ENCODE measurements around the gene SMG9.

SMG9 gene

DNA sequence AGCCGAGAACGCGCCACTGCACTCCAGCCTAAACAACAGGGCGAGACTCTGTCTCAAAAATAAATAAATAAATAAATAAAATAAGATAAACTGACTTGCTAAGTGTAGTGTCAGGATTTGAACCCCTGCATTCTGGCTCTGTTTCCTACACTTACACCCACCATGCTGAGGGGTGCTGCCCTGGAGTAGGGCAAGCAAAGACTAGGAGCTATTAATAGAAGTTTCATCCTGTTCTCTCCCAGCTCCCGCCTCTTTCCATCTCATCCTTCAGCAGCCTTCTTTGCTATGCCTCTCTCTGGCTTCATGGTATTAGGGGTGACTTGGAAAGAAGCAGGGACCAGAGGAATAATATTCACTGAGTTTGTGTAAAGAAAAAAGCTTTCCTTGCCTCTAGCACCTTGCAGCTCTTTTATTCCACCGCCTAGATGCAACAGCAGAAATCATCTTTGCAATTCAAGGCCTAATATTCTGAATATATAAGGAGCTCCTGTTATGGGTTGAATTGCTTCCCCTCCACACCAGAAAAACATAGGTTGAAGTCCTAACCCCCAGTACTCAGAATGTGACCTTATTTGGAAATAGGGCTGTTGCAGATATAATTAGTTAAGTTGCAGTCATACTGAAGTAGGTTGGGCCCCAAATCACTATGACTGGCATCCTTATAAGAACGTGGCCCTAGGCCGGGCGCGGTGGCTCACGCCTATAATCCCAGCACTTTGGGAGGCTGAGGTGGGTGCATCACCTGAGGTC is 76.1 kb downstream of the SMG9 start:
- TF ChIP-seq, protein P1, sequence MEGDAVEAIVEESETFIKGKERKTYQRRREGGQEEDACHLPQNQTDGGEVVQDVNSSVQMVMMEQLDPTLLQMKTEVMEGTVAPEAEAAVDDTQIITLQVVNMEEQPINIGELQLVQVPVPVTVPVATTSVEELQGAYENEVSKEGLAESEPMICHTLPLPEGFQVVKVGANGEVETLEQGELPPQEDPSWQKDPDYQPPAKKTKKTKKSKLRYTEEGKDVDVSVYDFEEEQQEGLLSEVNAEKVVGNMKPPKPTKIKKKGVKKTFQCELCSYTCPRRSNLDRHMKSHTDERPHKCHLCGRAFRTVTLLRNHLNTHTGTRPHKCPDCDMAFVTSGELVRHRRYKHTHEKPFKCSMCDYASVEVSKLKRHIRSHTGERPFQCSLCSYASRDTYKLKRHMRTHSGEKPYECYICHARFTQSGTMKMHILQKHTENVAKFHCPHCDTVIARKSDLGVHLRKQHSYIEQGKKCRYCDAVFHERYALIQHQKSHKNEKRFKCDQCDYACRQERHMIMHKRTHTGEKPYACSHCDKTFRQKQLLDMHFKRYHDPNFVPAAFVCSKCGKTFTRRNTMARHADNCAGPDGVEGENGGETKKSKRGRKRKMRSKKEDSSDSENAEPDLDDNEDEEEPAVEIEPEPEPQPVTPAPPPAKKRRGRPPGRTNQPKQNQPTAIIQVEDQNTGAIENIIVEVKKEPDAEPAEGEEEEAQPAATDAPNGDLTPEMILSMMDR (IDR thresholded peaks at IDR 0.05; ENCODE audit: low read length) = no peak
- TF ChIP-seq EZH2 (optimal IDR thresholded peaks at IDR 0.05; ENCODE audit: low read depth, low read length) (no peak), EZH2phosphoT487 (IDR thresholded peaks at IDR 0.05; ENCODE audit: low read length) (no peak)
- Histone ChIP-seq H3K4me2 (ENCODE audit: low read depth, low read length) (no peak overlapping the region), H3K4me3 (ENCODE audit: low read length) (no peak overlapping the region), H3K9me2 (replicated peaks; ENCODE audit: insufficient read depth, low read length) (no peaks in the 10 kb centered on the region), H3F3A (ENCODE audit: insufficient read depth, low read length) (peaks cover 4% of the 10 kb centered on the region; the same call in 1 of the 2 replicates), H3K27me3 (replicated peaks; ENCODE audit: insufficient read depth, low read length) (no peaks in the 10 kb centered on the region), H3K9me3 (replicated peaks; ENCODE audit: insufficient read depth, low read length) (no peaks in the 10 kb centered on the region), H4K20me1 (ENCODE audit: insufficient read depth, low read length) (no peaks in the 10 kb centered on the region), H3K9ac (ENCODE audit: low read length) (no peak overlapping the region), H2AFZ (ENCODE audit: low read length) (no peak overlapping the region), H3K79me2 (ENCODE audit: low read length) (no peaks in the 10 kb centered on the region), H3K36me3 (replicated peaks; ENCODE audit: insufficient read depth, low read length) (no peaks in the 10 kb centered on the region), H3K4me1 (ENCODE audit: low read length) (peaks cover 16% of the 10 kb centered on the region), H3K27ac (ENCODE audit: low read length) (no peak overlapping the region)
- DNase-seq = no peak

Measured in MM.1S (cell line).